SU-DHL-6 (cell line): Measurements from ENCODE around the gene AGR2.
"Not testable (repeated sequence)": the region's sequence is repeated elsewhere in the genome, so short reads cannot be mapped to it uniquely, and the experiment has no call there.

Source experiments
- H2AFZ ChIP-seq: fragments of 200-600 bp; sonication (generic); 2 replicates; pipeline ENCODE4 v1.6.1; 2014; ENCODE audit warnings: low read depth, mild to moderate bottlenecking, moderate library complexity, mixed read lengths, antibody characterized with exemption, low read length; ENCODE audit not compliant: severe bottlenecking
- H3F3A ChIP-seq: fragments of 200-600 bp; shearing (Covaris generic); 2 replicates; pipeline ENCODE4 v1.6.0; 2016; ENCODE audit warnings: antibody characterized with exemption, mild to moderate bottlenecking; ENCODE audit not compliant: insufficient read depth
- H3K27ac ChIP-seq: fragments of 200-600 bp; sonication (generic); 2 replicates; pipeline ENCODE4 v1.5.1; 2016; ENCODE audit warnings: low read depth, mild to moderate bottlenecking, low read length, moderate library complexity, mixed read lengths
- H3K27me3 ChIP-seq: fragments of 200-600 bp; sonication (generic), shearing (Covaris generic); 2 replicates; pipeline ENCODE4 v1.6.0; 2014; ENCODE audit warnings: mild to moderate bottlenecking, low read length
- H3K36me3 ChIP-seq: fragments of 200-600 bp; sonication (generic); 2 replicates; pipeline ENCODE4 v1.6.1; 2014; ENCODE audit warnings: mild to moderate bottlenecking, low read length, mixed read lengths
- H3K4me2 ChIP-seq: fragments of 300-600, 200-600 bp; shearing (Covaris generic), sonication (generic); 2 replicates; pipeline ENCODE4 v1.6.0; 2014; ENCODE audit warnings: low read length, low read depth, mild to moderate bottlenecking; ENCODE audit not compliant: poor library complexity, severe bottlenecking
- H3K4me3 ChIP-seq: fragments of 200-600 bp; sonication (generic); 2 replicates; pipeline ENCODE4 v1.5.1; 2014; ENCODE audit warnings: antibody characterized with exemption, low read length, mild to moderate bottlenecking, mixed read lengths; ENCODE audit not compliant: insufficient read depth, poor library complexity, severe bottlenecking
- H3K79me2 ChIP-seq: fragments of 200-600 bp; sonication (generic); 2 replicates; pipeline ENCODE4 v1.6.1; 2014; ENCODE audit warnings: mild to moderate bottlenecking, low read length, moderate library complexity; ENCODE audit not compliant: insufficient read depth
- H3K9ac ChIP-seq: fragments of 200-600 bp; sonication (generic); 2 replicates; pipeline ENCODE4 v1.7.0; 2014; ENCODE audit warnings: mild to moderate bottlenecking, low read length
- H3K9me2 ChIP-seq: fragments of 200-600 bp; sonication (generic); replicated peaks from 2 replicates; pipeline ENCODE4 v1.6.1; 2014; ENCODE audit warnings: low read length; ENCODE audit not compliant: insufficient read depth
- H3K9me3 ChIP-seq: fragments of 200-600 bp; sonication (generic); 2 replicates; pipeline ENCODE4 v1.6.1; 2014; ENCODE audit warnings: low read length, mixed read lengths; ENCODE audit not compliant: insufficient read depth
- H4K20me1 ChIP-seq: fragments of 200-600 bp; sonication (generic); 2 replicates; pipeline ENCODE4 v1.6.1; 2014; ENCODE audit warnings: low read depth, mild to moderate bottlenecking, antibody characterized with exemption, low read length, moderate library complexity, mixed read lengths
- EZH2phosphoT487 ChIP-seq: fragments of 200-600 bp; sonication (generic), shearing (Covaris generic); conservative IDR thresholded peaks from 2 replicates; pipeline ENCODE4 v1.6.1; 2018; ENCODE audit warnings: mild to moderate bottlenecking, antibody characterized with exemption, low read length, moderate library complexity, mixed read lengths
- TF ChIP-seq, protein P1 (sequence below): fragments of 200-600 bp; sonication (generic); IDR thresholded peaks from one replicate; pipeline ENCODE4 v1.5.1; 2017; ENCODE audit warnings: antibody characterized with exemption, mild to moderate bottlenecking, low read length, moderate library complexity; ENCODE audit not compliant: insufficient read depth, poor library complexity, severe bottlenecking

Gene AGR2

GRCh38 chr7:16773884-16774283, 30.9 kb downstream of the AGR2 start:
- Histone ChIP-seq H3K36me3 (no peaks in the 10 kb centered on the region), H3K4me3 (no peak overlapping the region), H2AFZ (no peak overlapping the region), H3K9ac (no peak overlapping the region), H3K9me3 (no peaks in the 10 kb centered on the region), H3K79me2 (no peaks in the 10 kb centered on the region), H3K4me2 (no peak overlapping the region), H4K20me1 (no peaks in the 10 kb centered on the region), H3K27me3 (no peaks in the 10 kb centered on the region), H3K9me2 (no peaks in the 10 kb centered on the region), H3K27ac (no peak overlapping the region), H3F3A (no peaks in the 10 kb centered on the region)
- TF ChIP-seq, protein P1, sequence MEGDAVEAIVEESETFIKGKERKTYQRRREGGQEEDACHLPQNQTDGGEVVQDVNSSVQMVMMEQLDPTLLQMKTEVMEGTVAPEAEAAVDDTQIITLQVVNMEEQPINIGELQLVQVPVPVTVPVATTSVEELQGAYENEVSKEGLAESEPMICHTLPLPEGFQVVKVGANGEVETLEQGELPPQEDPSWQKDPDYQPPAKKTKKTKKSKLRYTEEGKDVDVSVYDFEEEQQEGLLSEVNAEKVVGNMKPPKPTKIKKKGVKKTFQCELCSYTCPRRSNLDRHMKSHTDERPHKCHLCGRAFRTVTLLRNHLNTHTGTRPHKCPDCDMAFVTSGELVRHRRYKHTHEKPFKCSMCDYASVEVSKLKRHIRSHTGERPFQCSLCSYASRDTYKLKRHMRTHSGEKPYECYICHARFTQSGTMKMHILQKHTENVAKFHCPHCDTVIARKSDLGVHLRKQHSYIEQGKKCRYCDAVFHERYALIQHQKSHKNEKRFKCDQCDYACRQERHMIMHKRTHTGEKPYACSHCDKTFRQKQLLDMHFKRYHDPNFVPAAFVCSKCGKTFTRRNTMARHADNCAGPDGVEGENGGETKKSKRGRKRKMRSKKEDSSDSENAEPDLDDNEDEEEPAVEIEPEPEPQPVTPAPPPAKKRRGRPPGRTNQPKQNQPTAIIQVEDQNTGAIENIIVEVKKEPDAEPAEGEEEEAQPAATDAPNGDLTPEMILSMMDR = no peak
- TF ChIP-seq EZH2phosphoT487 = no peak

DNA sequence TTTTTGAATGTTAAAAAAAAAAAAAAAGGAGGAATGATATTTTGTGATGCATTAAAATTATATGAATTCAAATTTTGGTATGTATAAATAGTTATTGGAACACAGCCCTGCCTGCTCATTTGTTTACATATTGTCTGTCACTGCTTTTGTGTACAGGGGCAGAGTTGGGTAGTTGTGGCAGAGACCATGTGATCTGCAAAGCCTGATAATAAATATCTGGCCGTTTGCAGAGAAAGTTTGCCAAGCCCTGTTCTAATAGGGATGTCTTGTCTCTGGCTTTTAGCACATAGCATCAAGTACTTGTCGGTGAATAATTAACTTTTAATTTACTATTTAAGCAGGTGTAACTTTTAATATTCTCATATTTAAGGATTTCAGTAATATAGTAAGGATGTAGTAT, 31.5 kb downstream of the AGR2 start:
- TF ChIP-seq, protein P1 = no peak
- TF ChIP-seq EZH2phosphoT487 = no peak
- no peak overlapping the region for H3K27ac ChIP-seq

DNA sequence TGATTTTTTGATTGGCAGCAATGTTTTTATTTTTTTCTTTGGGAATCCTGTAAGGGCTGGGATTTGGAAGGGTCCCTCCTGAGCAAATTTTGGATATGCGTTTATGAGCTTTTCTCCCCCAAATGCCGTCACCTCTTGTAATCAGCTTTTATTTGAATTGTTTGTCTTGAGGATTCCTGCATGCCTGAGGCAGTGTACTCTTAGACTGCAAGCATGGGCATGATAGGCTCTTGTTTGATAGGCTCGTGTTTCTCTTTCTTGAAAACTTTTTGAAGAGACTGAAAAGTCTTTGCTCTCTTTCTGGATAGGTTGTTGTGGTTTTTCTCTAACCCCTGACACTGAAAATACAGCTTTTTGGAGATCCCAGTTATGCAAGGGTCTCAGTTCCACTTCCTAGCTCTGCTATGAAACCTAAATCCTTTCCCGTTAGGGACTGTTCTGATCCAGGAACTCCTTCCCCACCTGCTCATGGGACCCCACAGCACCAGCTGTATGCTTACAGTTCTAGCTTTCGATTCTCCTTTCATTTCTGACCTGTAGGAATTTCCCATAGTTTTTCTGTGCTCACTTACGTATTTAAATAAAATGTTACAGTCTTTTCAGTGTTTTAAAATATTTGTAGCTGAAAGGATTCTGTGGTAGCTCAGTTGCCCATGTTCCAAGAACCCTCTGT, 34.0 kb downstream of the AGR2 start:
- Histone ChIP-seq H3K27ac (no peak overlapping the region), H3K4me3 (no peak overlapping the region), H3K9me2 (no peaks in the 10 kb centered on the region), H2AFZ (no peak overlapping the region), H3K9ac (no peak overlapping the region), H3K27me3 (no peaks in the 10 kb centered on the region), H3F3A (no peaks in the 10 kb centered on the region), H3K4me2 (no peak overlapping the region), H4K20me1 (no peaks in the 10 kb centered on the region), H3K36me3 (no peaks in the 10 kb centered on the region), H3K79me2 (no peaks in the 10 kb centered on the region), H3K9me3 (no peaks in the 10 kb centered on the region)
- no peak for TF ChIP-seq EZH2phosphoT487
- TF ChIP-seq, protein P1 = no peak

More for the DNA sequence above, 31.5 kb downstream of the AGR2 start:
- no peak overlapping the region for H3K9ac ChIP-seq
- no peaks in the 10 kb centered on the region for H4K20me1 ChIP-seq
- no peak overlapping the region for H3K4me3 ChIP-seq
- no peaks in the 10 kb centered on the region for H3K27me3 ChIP-seq
- no peak overlapping the region for H3K4me2 ChIP-seq
- H3K9me3 ChIP-seq = no peaks in the 10 kb centered on the region
- H3K36me3 ChIP-seq = no peaks in the 10 kb centered on the region
- H3K9me2 ChIP-seq = no peaks in the 10 kb centered on the region
- no peaks in the 10 kb centered on the region for H3K79me2 ChIP-seq
- H3F3A ChIP-seq = no peaks in the 10 kb centered on the region
- H2AFZ ChIP-seq = no peak overlapping the region

- H3K9me3 ChIP-seq, H3K9me2 ChIP-seq, H3K27ac ChIP-seq, H3K9ac ChIP-seq, H2AFZ ChIP-seq, H3K36me3 ChIP-seq, H3K79me2 ChIP-seq, H3F3A ChIP-seq, H3K4me2 ChIP-seq, H4K20me1 ChIP-seq, H3K4me3 ChIP-seq, H3K27me3 ChIP-seq: not testable (repeated sequence)
These were observed 34.8 kb downstream of the AGR2 start for GRCh38 chr7:16769994-16770393.
